Gastrocnemius medialis (tissue), 4 donors: ENCODE results near the gene MMRN2.

Source experiments
- CTCF ChIP-seq, 5 experiments: fragments of 450-650 bp in 3 of 5; fragments of 200-600 bp in 2 of 5; sonication (generic) in 2 of 5; IDR thresholded peaks in 4 of 5; conservative IDR thresholded peaks in 1 of 5; 1 replicate in 4 of 5; 2 replicates in 1 of 5; pipeline ENCODE4 v1.5.1; 2016 to 2019; ENCODE audit warnings: antibody characterized with exemption in 5 of 5, mild to moderate bottlenecking in 3 of 5, moderate library complexity in 3 of 5
- POLR2A ChIP-seq, 2 donors: fragments of 450-650 bp; IDR thresholded peaks; one replicate each; pipeline ENCODE4 v1.6.1; 2017; ENCODE audit warnings: antibody characterized with exemption in 2 of 2, mild to moderate bottlenecking in 2 of 2, moderate library complexity in 2 of 2

- TF ChIP-seq CTCF (IDR thresholded peaks at IDR 0.05 in 4 of 5, conservative IDR thresholded peaks at IDR 0.05 in 1 of 5), result no peak
- TF ChIP-seq POLR2A (IDR thresholded peaks at IDR 0.05), result no peak
Observed at GRCh38 chr10:86968994-86969355, 11.6 kb upstream of the MMRN2 start.
